ENCODE results near the gene ASL. TPM values are rescaled to one million over a fixed set of nuclear protein-coding genes. Genes with fewer than 3 reads are reported as not detected.
"Not testable (repeated sequence)": the region's sequence is repeated elsewhere in the genome, so short reads cannot be mapped to it uniquely, and the experiment has no call there.

The ASL gene
- total and polyA plus RNA-seq, 2 donors (not counting 1 experiment from before 2014, with no cell fraction given): 38.0 to 48.7 TPM

GRCh38 chr7:66105263-66105748, 29.7 kb downstream of the ASL start:
- Histone ChIP-seq H3K4me3 (ENCODE audit: control extremely low read depth in 1 of 5, extremely low read depth in 1 of 5, insufficient read depth in 1 of 5, low read depth in 2 of 5, low read length in 4 of 5) (no peak overlapping the region), H3K36me3 (replicated peaks in 1 of 2; ENCODE audit: control extremely low read depth in 1 of 2, control insufficient read depth in 1 of 2, extremely low read depth in 1 of 2, insufficient read depth in 2 of 2, low read length in 1 of 2) (no peaks in the 10 kb centered on the region), H3K27me3 (replicated peaks in 1 of 4; ENCODE audit: control extremely low read depth in 1 of 4, control insufficient read depth in 3 of 4, insufficient read depth in 4 of 4, low read length in 3 of 4) (no peaks in the 10 kb centered on the region), H3K27ac (ENCODE audit: low read length in 2 of 2) (no peak overlapping the region), H4K20me1 (ENCODE audit: control insufficient read depth, insufficient read depth, low read length, poor library complexity, severe bottlenecking) (no peaks in the 10 kb centered on the region), H3K9ac (ENCODE audit: low read length) (no peak overlapping the region), H3K9me3 (ENCODE audit: control extremely low read depth in 1 of 3, control insufficient read depth in 2 of 3, insufficient read depth in 1 of 3, low read length in 2 of 3) (no peaks in the 10 kb centered on the region), H3K4me2 (replicated peaks; ENCODE audit: low read depth, low read length, poor library complexity, severe bottlenecking) (no peak overlapping the region), H3K4me1 (ENCODE audit: control insufficient read depth in 2 of 2, insufficient read depth in 2 of 2, low read length in 2 of 2) (peaks cover 2 to 6% of the 10 kb centered on the region in 2 donors), H3K79me2 (ENCODE audit: control insufficient read depth, insufficient read depth, low read length) (no peaks in the 10 kb centered on the region), H2AFZ (ENCODE audit: insufficient read depth, low read depth, low read length, poor library complexity, severe bottlenecking) (no peak overlapping the region)
- ATAC-seq (ENCODE audit: low read depth) (no peak), DNase-seq (no peak)
- no peak for TF ChIP-seq EZH2 (IDR thresholded peaks at IDR 0.05; ENCODE audit: borderline replicate concordance, insufficient read depth, low read depth, low read length, poor library complexity, severe bottlenecking)
- TF ChIP-seq, protein P1, sequence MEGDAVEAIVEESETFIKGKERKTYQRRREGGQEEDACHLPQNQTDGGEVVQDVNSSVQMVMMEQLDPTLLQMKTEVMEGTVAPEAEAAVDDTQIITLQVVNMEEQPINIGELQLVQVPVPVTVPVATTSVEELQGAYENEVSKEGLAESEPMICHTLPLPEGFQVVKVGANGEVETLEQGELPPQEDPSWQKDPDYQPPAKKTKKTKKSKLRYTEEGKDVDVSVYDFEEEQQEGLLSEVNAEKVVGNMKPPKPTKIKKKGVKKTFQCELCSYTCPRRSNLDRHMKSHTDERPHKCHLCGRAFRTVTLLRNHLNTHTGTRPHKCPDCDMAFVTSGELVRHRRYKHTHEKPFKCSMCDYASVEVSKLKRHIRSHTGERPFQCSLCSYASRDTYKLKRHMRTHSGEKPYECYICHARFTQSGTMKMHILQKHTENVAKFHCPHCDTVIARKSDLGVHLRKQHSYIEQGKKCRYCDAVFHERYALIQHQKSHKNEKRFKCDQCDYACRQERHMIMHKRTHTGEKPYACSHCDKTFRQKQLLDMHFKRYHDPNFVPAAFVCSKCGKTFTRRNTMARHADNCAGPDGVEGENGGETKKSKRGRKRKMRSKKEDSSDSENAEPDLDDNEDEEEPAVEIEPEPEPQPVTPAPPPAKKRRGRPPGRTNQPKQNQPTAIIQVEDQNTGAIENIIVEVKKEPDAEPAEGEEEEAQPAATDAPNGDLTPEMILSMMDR (IDR thresholded peaks at IDR 0.05): no peak
- CTCF ChIA-PET: no interaction called here
- WGBS (ENCODE audit: insufficient coverage): 94% methylated on average over 2 of the region's 5 CpGs
- H3K27me3 Mint-ChIP-seq: no peaks in the 10 kb centered on the region
- no peaks in the 10 kb centered on the region for H3K9me3 Mint-ChIP-seq (ENCODE audit: insufficient read depth)
- POLR2A ChIA-PET: no interaction called here
- peaks cover under 1% of the 10 kb centered on the region for H3K4me1 Mint-ChIP-seq
- H3K4me3 Mint-ChIP-seq: no peak overlapping the region
- H3K27ac Mint-ChIP-seq: no peak overlapping the region
- intact Hi-C loops (cut with micrococcal nuclease): no loop called here

DNA sequence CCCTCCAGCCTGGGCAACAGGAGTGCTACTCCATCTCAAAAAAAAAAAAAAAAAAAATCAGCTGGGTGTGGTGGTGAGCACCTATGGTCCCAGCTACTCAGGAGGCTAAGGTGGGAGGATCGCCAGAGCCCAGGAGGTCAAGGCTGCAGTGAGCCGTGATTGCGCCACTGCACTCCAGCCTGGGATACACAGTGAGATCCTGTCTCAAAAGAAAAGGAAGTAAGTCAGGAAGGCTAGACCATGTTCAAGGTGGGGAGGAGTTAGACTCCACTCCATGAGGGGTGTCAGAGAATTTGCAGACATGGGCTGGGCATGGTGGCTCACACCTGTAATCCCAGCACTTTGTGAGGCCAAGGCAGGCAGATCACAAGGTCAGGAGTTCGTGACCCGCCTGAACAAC, 32.8 kb downstream of the ASL start:
- H3K9me3 Mint-ChIP-seq (ENCODE audit: insufficient read depth); H3K9ac ChIP-seq (ENCODE audit: low read length); H3K27me3 ChIP-seq (replicated peaks in 1 of 4; ENCODE audit: control extremely low read depth in 1 of 4, control insufficient read depth in 3 of 4, insufficient read depth in 4 of 4, low read length in 3 of 4); H3K4me1 ChIP-seq (ENCODE audit: control insufficient read depth in 2 of 2, insufficient read depth in 2 of 2, low read length in 2 of 2); H3K4me3 Mint-ChIP-seq; H3K79me2 ChIP-seq (ENCODE audit: control insufficient read depth, insufficient read depth, low read length); intact Hi-C loops (cut with micrococcal nuclease); H4K20me1 ChIP-seq (ENCODE audit: control insufficient read depth, insufficient read depth, low read length, poor library complexity, severe bottlenecking); H3K4me3 ChIP-seq (ENCODE audit: control extremely low read depth in 1 of 5, extremely low read depth in 1 of 5, insufficient read depth in 1 of 5, low read depth in 2 of 5, low read length in 4 of 5); H3K4me1 Mint-ChIP-seq; H2AFZ ChIP-seq (ENCODE audit: insufficient read depth, low read depth, low read length, poor library complexity, severe bottlenecking); H3K27me3 Mint-ChIP-seq; H3K27ac Mint-ChIP-seq; H3K4me2 ChIP-seq (replicated peaks; ENCODE audit: low read depth, low read length, poor library complexity, severe bottlenecking); POLR2A ChIA-PET; DNase-seq; H3K36me3 ChIP-seq (replicated peaks in 1 of 2; ENCODE audit: control extremely low read depth in 1 of 2, control insufficient read depth in 1 of 2, extremely low read depth in 1 of 2, insufficient read depth in 2 of 2, low read length in 1 of 2); ATAC-seq (ENCODE audit: low read depth); H3K9me3 ChIP-seq (ENCODE audit: control extremely low read depth in 1 of 3, control insufficient read depth in 2 of 3, insufficient read depth in 1 of 3, low read length in 2 of 3); H3K27ac ChIP-seq (ENCODE audit: low read length in 2 of 2): not testable (repeated sequence)
- CTCF ChIA-PET: interaction anchor here (0.6 kb wide), 1 partner anchor 40 kb away, joined by 5 read pairs; no protein-coding TSS in a partner anchor
- 70% methylated on average over 4 of the region's 5 CpGs for WGBS (ENCODE audit: insufficient coverage)

Data from B cell (primary cell).